ENCODE results near the gene SNX18. TPM values are rescaled to one million over a fixed set of nuclear protein-coding genes. Genes with fewer than 3 reads are reported as not detected.

SNX18 gene
- total and polyA plus RNA-seq, 10 of the 15 experiments (the other 5 are each of a cell fraction or from before 2014, with no cell fraction given): 0.27 to 1.7 (median 0.47) TPM

DNA sequence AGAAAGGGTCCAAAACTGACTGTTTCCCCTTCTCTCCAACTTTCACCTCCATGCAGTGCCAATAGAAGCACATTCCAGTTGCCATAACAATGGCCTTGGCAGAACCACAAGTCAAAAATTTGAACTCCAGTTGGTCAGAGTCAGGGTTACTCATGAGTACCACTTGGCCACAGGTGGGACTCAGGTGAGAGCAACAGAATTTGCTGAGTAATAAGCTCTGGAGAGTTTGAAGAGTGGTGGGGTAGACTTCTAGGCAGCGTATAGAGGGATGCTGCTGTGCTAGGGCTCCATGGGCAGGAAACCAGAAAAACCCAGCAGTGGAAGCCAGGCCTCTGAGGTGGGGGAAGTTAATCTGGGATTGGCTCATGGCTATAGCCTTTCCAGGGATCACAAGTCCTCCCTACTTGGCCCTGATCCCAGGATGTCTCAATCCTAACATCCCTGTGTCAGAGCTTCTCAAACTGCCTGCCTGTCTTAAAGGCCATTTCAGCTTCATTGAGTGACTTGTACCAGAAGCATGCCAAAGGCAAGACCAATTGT, 30.2 kb downstream of the SNX18 start:
- Histone ChIP-seq H3K9me3 (replicated peaks; ENCODE audit: control insufficient read depth, insufficient read depth, low read length) (no peaks in the 10 kb centered on the region), H3K9ac (ENCODE audit: control insufficient read depth, insufficient read depth, low read length) (no peak overlapping the region), H4K20me1 (ENCODE audit: control insufficient read depth, insufficient read depth) (no peaks in the 10 kb centered on the region), H2AFZ (ENCODE audit: control insufficient read depth, low read depth, low read length) (no peak overlapping the region), H3K4me3 (no peak overlapping the region), H3K36me3 (ENCODE audit: control insufficient read depth in 2 of 2, insufficient read depth in 2 of 2, low read length in 1 of 2) (no peaks in the 10 kb centered on the region), H3K27me3 (replicated peaks in 1 of 2; ENCODE audit: control insufficient read depth in 2 of 2, insufficient read depth in 2 of 2, low read length in 1 of 2) (no peaks in the 10 kb centered on the region; a peak in 1 of 4 replicates), H3K4me1 (ENCODE audit: control insufficient read depth, insufficient read depth, low read length) (no peaks in the 10 kb centered on the region), H3K27ac (ENCODE audit: control insufficient read depth, insufficient read depth) (no peak overlapping the region), H3K4me2 (ENCODE audit: control insufficient read depth, insufficient read depth) (no peak overlapping the region), H3K79me2 (ENCODE audit: control insufficient read depth, insufficient read depth, low read length) (no peaks in the 10 kb centered on the region)
- POLR2A ChIA-PET: no interaction called here
- SMC1A ChIA-PET (ENCODE audit: uncharacterized antibody, unreplicated experiment): no interaction called here
- intact Hi-C loops (cut with micrococcal nuclease; ENCODE audit: unreplicated experiment): no loop called here
- ATAC-seq (no peak), DNase-seq (ENCODE audit: low read depth, low spot score) (no peak), FAIRE-seq (no peak)
- WGBS (ENCODE audit: insufficient coverage, insufficient replicate concordance, low lambda C conversion rate, missing lambda C conversion rate): 73% methylated on average over 1 of the region's 1 CpG
- TF ChIP-seq, protein P1, sequence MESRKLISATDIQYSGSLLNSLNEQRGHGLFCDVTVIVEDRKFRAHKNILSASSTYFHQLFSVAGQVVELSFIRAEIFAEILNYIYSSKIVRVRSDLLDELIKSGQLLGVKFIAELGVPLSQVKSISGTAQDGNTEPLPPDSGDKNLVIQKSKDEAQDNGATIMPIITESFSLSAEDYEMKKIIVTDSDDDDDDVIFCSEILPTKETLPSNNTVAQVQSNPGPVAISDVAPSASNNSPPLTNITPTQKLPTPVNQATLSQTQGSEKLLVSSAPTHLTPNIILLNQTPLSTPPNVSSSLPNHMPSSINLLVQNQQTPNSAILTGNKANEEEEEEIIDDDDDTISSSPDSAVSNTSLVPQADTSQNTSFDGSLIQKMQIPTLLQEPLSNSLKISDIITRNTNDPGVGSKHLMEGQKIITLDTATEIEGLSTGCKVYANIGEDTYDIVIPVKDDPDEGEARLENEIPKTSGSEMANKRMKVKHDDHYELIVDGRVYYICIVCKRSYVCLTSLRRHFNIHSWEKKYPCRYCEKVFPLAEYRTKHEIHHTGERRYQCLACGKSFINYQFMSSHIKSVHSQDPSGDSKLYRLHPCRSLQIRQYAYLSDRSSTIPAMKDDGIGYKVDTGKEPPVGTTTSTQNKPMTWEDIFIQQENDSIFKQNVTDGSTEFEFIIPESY (IDR thresholded peaks at IDR 0.05): no peak
- TF ChIP-seq SIN3A (IDR thresholded peaks at IDR 0.05; ENCODE audit: low read depth, low read length) (no peak), POLR2AphosphoS5 (IDR thresholded peaks at IDR 0.05; ENCODE audit: low read length) (no peak), POLR2AphosphoS2 (IDR thresholded peaks at IDR 0.05; ENCODE audit: low read depth, low read length) (no peak), NBN (IDR thresholded peaks at IDR 0.05) (no peak), IKZF1 (conservative IDR thresholded peaks at IDR 0.05) (no peak), ZNF217 (IDR thresholded peaks at IDR 0.05) (no peak), MTA2 (IDR thresholded peaks at IDR 0.05; ENCODE audit: low read depth) (no peak), BMI1 (IDR thresholded peaks at IDR 0.05; ENCODE audit: borderline replicate concordance) (no peak)
- TF ChIP-seq, protein P2, sequence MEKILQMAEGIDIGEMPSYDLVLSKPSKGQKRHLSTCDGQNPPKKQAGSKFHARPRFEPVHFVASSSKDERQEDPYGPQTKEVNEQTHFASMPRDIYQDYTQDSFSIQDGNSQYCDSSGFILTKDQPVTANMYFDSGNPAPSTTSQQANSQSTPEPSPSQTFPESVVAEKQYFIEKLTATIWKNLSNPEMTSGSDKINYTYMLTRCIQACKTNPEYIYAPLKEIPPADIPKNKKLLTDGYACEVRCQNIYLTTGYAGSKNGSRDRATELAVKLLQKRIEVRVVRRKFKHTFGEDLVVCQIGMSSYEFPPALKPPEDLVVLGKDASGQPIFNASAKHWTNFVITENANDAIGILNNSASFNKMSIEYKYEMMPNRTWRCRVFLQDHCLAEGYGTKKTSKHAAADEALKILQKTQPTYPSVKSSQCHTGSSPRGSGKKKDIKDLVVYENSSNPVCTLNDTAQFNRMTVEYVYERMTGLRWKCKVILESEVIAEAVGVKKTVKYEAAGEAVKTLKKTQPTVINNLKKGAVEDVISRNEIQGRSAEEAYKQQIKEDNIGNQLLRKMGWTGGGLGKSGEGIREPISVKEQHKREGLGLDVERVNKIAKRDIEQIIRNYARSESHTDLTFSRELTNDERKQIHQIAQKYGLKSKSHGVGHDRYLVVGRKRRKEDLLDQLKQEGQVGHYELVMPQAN (conservative IDR thresholded peaks at IDR 0.05): no peak
- TF ChIP-seq, protein P3, sequence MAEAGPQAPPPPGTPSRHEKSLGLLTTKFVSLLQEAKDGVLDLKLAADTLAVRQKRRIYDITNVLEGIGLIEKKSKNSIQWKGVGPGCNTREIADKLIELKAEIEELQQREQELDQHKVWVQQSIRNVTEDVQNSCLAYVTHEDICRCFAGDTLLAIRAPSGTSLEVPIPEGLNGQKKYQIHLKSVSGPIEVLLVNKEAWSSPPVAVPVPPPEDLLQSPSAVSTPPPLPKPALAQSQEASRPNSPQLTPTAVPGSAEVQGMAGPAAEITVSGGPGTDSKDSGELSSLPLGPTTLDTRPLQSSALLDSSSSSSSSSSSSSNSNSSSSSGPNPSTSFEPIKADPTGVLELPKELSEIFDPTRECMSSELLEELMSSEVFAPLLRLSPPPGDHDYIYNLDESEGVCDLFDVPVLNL (IDR thresholded peaks at IDR 0.05; ENCODE audit: low read depth, low read length): no peak
- in situ Hi-C loops (cut with MboI): no loop called here
- BruUV-seq (replicated peaks): no TSS peak
- RAD21 ChIA-PET (ENCODE audit: unreplicated experiment): no interaction called here
- CTCF ChIA-PET: interaction anchor here (0.5 to 0.7 kb wide), 2 partner anchors 219 to 810 kb away, joined by 3 read pairs; no protein-coding TSS in a partner anchor
